HepG2 (cell line): ENCODE data around the gene AMOTL1.

Source experiments
- ARNT ChIP-seq: fragments of 450-650 bp; IDR thresholded peaks from 2 replicates; pipeline ENCODE4 v1.6.1; 2017
- CREB1 ChIP-seq, 2 experiments: fragments of 450-650 bp in 1 of 2; IDR thresholded peaks; 2 replicates each; pipeline ENCODE4 v1.6.1; 2016 to 2017; ENCODE audit warnings: control low read depth in 1 of 2, mild to moderate bottlenecking in 1 of 2, missing compliant biosample characterization in 1 of 2, missing genetic modification characterization in 1 of 2
- EZH2 ChIP-seq: conservative IDR thresholded peaks from 2 replicates; pipeline ENCODE4 v1.6.1; 2012; ENCODE audit warnings: mild to moderate bottlenecking, low read depth, low read length, moderate library complexity
- FIP1L1 ChIP-seq: fragments of 200-400 bp; formaldehyde crosslinking; IDR thresholded peaks from 2 replicates; pipeline ENCODE4 v1.6.1; 2018; ENCODE audit warnings: low read depth, mild to moderate bottlenecking, low read length, moderate library complexity, borderline replicate concordance; ENCODE audit not compliant: insufficient read depth
- FOXK2 ChIP-seq: fragments of 450-650 bp; IDR thresholded peaks from 2 replicates; pipeline ENCODE4 v1.6.1; 2016
- MAZ ChIP-seq, 2 experiments: sonication (generic) in 1 of 2; formaldehyde crosslinking in 1 of 2; IDR thresholded peaks; 2 replicates each; pipeline versions ENCODE4 v1.5.0 to v1.6.1; 2012 to 2020; ENCODE audit warnings: low read depth in 2 of 2, mild to moderate bottlenecking in 2 of 2, borderline replicate concordance in 1 of 2, improper control_type of control experiment in 1 of 2, low read length in 1 of 2, missing genetic modification reagents in 1 of 2, moderate library complexity in 1 of 2
- POLR2A ChIP-seq, 2 experiments: IDR thresholded peaks; 2 replicates each; pipeline ENCODE4 v1.6.1; 2011; ENCODE audit warnings: low read depth in 2 of 2, low read length in 2 of 2, mild to moderate bottlenecking in 1 of 2, moderate library complexity in 1 of 2; ENCODE audit not compliant: insufficient read depth in 1 of 2
- SP140L ChIP-seq: sonication (generic); formaldehyde crosslinking; IDR thresholded peaks from 2 replicates; pipeline ENCODE4 v1.4.0; 2020; ENCODE audit warnings: missing genetic modification reagents, borderline replicate concordance
- ZSCAN12 ChIP-seq: sonication (generic); formaldehyde crosslinking; IDR thresholded peaks from 2 replicates; pipeline ENCODE4 v1.9.0; 2021; ENCODE audit warnings: mild to moderate bottlenecking, missing genetic modification reagents

- TF ChIP-seq SP140L (CRISPR knock-in tag) (no peak), ZSCAN12 (CRISPR knock-in tag) (no peak), POLR2A (IDR thresholded peaks at IDR 0.05; ENCODE audit: insufficient read depth in 1 of 2, low read depth in 2 of 2, low read length in 2 of 2) (no peak), CREB1 (IDR thresholded peaks at IDR 0.05) (no peak), CREB1 (CRISPR knock-in tag; IDR thresholded peaks at IDR 0.05) (no peak), FIP1L1 (no peak), MAZ (IDR thresholded peaks at IDR 0.05; ENCODE audit: borderline replicate concordance, low read depth, low read length) (no peak), MAZ (CRISPR knock-in tag; IDR thresholded peaks at IDR 0.05; ENCODE audit: low read depth) (no peak), ARNT (no peak), EZH2 (no peak), FOXK2 (no peak)
These were observed 92.2 kb downstream of the AMOTL1 start for GRCh38 chr11:94860333-94860732.
